WERI-Rb-1 (cell line): ENCODE results near the gene TTC13.

Source experiments
- DNase-seq: peaks from one replicate; pipeline ENCODE4 v3.0.0-alpha.2; 2020
- H3K27ac ChIP-seq: fragments of 250-450 bp; sonication (Bioruptor Pico); 2 replicates; pipeline ENCODE4 v1.5.1; 2020; ENCODE audit warnings: mild to moderate bottlenecking, moderate library complexity
- H3K27me3 ChIP-seq: fragments of 250-450 bp; sonication (Bioruptor Pico); 2 replicates; pipeline ENCODE4 v1.5.1; 2021; ENCODE audit warnings: mild to moderate bottlenecking, low read depth, moderate library complexity; ENCODE audit not compliant: insufficient read depth, severe bottlenecking
- H3K36me3 ChIP-seq: fragments of 250-450 bp; sonication (Bioruptor Pico); 2 replicates; pipeline ENCODE4 v1.5.1; 2020; ENCODE audit warnings: mild to moderate bottlenecking, moderate library complexity
- H3K4me3 ChIP-seq: 2 replicates; pipeline ENCODE4 v1.5.1; 2011; ENCODE audit warnings: low read depth, mild to moderate bottlenecking, control low read depth, low read length
- H3K9me3 ChIP-seq: fragments of 250-450 bp; sonication (Bioruptor Pico); 2 replicates; pipeline ENCODE4 v1.5.1; 2021; ENCODE audit warnings: mild to moderate bottlenecking, moderate library complexity; ENCODE audit not compliant: severe bottlenecking
- CTCF ChIP-seq: IDR thresholded peaks from 2 replicates; pipeline ENCODE4 v1.5.1; 2011; ENCODE audit warnings: low read depth, mild to moderate bottlenecking, control low read depth, inconsistent platforms, low read length

Gene TTC13

GRCh38 chr1:230972855-230973271, 5.8 kb downstream of the TTC13 start:
- Histone ChIP-seq H3K9me3 (no peaks in the 10 kb centered on the region), H3K27ac (no peak overlapping the region), H3K27me3 (no peaks in the 10 kb centered on the region), H3K36me3 (peaks cover 5% of the 10 kb centered on the region), H3K4me3 (no peak overlapping the region)
- no peak for DNase-seq
- TF ChIP-seq CTCF, result no peak

DNA sequence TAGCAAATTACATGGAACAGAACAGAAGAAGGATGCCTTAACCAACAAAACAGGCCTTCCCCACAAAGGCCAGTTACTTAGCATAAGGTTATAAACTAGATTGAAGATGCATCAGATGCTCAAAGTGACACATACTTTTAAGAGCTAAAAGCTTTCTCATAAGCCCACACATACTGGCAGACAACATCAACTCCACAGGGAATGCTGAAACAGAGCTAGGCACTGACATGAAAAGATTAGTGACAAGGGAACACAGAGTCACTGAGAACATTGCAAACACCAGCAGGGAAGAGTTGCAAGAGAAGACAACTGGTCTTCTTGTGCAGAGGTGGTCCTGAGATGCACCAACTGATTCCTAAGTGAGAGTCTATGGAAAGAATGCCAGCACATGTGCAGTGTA, 6.9 kb downstream of the TTC13 start:
- no peak for TF ChIP-seq CTCF
- H3K36me3 ChIP-seq, result peaks cover 5% of the 10 kb centered on the region
- no peaks in the 10 kb centered on the region for H3K9me3 ChIP-seq
- H3K27me3 ChIP-seq, result no peaks in the 10 kb centered on the region
- DNase-seq, result no peak
- H3K27ac ChIP-seq, result no peak overlapping the region
- H3K4me3 ChIP-seq, result no peak overlapping the region

- no peaks in the 10 kb centered on the region for H3K27me3 ChIP-seq
- H3K36me3 ChIP-seq, result no peaks in the 10 kb centered on the region
- TF ChIP-seq CTCF, result no peak
- H3K27ac ChIP-seq, result no peak overlapping the region
- H3K9me3 ChIP-seq, result no peaks in the 10 kb centered on the region
- no peak for DNase-seq
- no peak overlapping the region for H3K4me3 ChIP-seq
Measured at GRCh38 chr1:230970432-230970831, 8.2 kb downstream of the TTC13 start.

DNA sequence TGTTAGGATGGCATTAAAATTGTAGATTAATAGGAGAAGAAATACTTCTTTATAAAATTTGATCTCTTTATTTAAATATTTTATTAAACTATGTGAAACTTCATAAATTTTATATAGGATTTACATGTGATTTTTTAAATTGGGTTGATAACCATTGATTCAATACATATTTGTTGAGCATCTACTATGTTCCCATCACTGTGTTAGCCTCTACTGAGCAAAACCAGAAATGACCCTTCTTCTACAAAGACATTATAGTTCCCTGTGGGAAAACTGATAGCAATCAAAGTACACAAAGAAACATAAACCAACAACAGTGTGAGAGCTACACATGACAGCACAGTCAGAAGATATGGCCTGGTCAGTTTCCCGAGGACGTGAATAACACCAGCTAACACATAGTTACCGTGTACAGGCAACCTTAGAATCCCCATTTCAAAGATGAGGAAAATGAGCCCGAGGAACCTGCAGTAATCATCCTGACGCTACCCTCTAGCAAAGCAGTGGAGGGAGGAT, 12.2 kb downstream of the TTC13 start:
- Histone ChIP-seq H3K4me3 (no peak overlapping the region), H3K27me3 (no peaks in the 10 kb centered on the region), H3K36me3 (no peaks in the 10 kb centered on the region), H3K9me3 (no peaks in the 10 kb centered on the region), H3K27ac (no peak overlapping the region)
- DNase-seq, result no peak
- TF ChIP-seq CTCF, result no peak

DNA sequence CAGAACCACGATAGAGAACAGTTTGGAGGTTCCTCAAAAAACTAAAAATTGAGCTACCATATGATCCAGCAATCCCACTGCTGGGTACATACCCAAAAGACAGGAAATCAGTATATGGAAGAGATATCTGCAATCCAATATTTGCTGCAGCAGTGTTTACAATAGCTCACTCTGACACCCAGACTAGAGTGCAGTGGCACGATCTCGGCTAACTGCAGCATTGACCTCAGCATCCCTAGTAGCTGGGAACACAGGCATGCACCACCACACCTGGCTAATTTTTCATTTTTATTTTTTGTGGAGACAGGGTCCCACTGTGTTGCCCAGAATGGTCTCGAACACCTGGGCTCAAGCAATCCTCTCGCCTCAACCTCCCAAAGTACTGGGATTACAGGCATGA, 13.1 kb downstream of the TTC13 start:
- no peak for DNase-seq
- no peak for TF ChIP-seq CTCF
- Histone ChIP-seq H3K27me3 (no peaks in the 10 kb centered on the region), H3K4me3 (no peak overlapping the region), H3K27ac (no peak overlapping the region), H3K9me3 (no peaks in the 10 kb centered on the region), H3K36me3 (no peaks in the 10 kb centered on the region; the same call in 1 of the 2 replicates)

DNA sequence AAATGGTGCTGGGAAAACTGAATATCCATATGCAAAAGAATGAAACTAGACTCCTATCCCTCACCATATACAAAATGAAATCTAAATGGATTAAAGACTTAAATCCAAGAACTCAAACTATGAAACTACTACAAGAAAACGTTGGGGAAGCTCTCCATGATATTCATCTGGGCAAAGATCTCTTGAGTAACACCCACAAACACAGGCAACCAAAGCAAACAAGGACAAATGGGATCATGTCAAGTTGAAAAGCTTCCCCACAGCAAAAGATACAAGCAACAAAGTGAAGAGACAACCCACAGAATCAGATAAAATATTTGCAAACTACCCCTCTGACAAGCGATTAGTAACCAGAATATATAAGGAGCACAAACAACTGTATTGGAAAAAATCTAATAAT, 13.8 kb downstream of the TTC13 start:
- H3K27me3 ChIP-seq, result no peaks in the 10 kb centered on the region
- H3K36me3 ChIP-seq, result no peaks in the 10 kb centered on the region; the same call in none of the 2 replicates
- no peak overlapping the region for H3K4me3 ChIP-seq
- TF ChIP-seq CTCF, result no peak
- H3K9me3 ChIP-seq, result no peaks in the 10 kb centered on the region
- no peak overlapping the region for H3K27ac ChIP-seq
- DNase-seq, result no peak
